ENCODE measurements around the gene CCDC181. TPM values are rescaled to one million over a fixed set of nuclear protein-coding genes. Genes with fewer than 3 reads are reported as not detected.

Gene CCDC181
- total RNA-seq: under 1 TPM in 2 of 3 donors, not detected in 1; 0.66 to 0.73 TPM

- Histone ChIP-seq H3K4me1 (no peaks in the 10 kb centered on the region), H3K27me3 (peaks cover 0 to 5% of the 10 kb centered on the region in 2 donors), H3K36me3 (no peaks in the 10 kb centered on the region), H3K27ac (no peak within 1 kb of the TSS), H3K4me3 (peak within 1 kb of the TSS; percentile 17 to 61 (median 45)), H3K9me3 (peaks cover 0 to under 1% of the 10 kb centered on the region in 2 donors)
- intact Hi-C loops (cut with DNase I; ENCODE audit: low total_unique reads): no loop called here
- DNase-seq (ENCODE audit: low spot score in 2 of 2): no peak
- TF ChIP-seq CTCF (IDR thresholded peaks at IDR 0.05): no peak
- no peak for TF ChIP-seq POLR2AphosphoS5 (IDR thresholded peaks at IDR 0.05)
- no peak for TF ChIP-seq POLR2A (IDR thresholded peaks at IDR 0.05)
These were observed at the start of gene CCDC181 for GRCh38 chr1:169427081-169427641. Gene CCDC181 (minus strand): TSS chr1:169427474. CDS start chr1:169424927, 2,547 bp downstream.

- Histone ChIP-seq H3K27ac (no peak overlapping the region), H3K36me3 (no peaks in the 10 kb centered on the region), H3K9me3 (no peaks in the 10 kb centered on the region), H3K27me3 (no peaks in the 10 kb centered on the region), H3K4me1 (no peaks in the 10 kb centered on the region), H3K4me3 (no peak overlapping the region)
- TF ChIP-seq POLR2AphosphoS5 (IDR thresholded peaks at IDR 0.05): no peak
- no peak for TF ChIP-seq CTCF (IDR thresholded peaks at IDR 0.05)
- no peak for TF ChIP-seq POLR2A (IDR thresholded peaks at IDR 0.05)
- no peak for DNase-seq (ENCODE audit: low spot score in 2 of 2)
- intact Hi-C loops (cut with DNase I; ENCODE audit: low total_unique reads): no loop called here
These were observed 48.6 kb upstream of the CCDC181 start for GRCh38 chr1:169475806-169476387.

- intact Hi-C loops (cut with DNase I; ENCODE audit: low total_unique reads): no loop called here
- H3K27me3 ChIP-seq: no peaks in the 10 kb centered on the region
- H3K9me3 ChIP-seq: no peaks in the 10 kb centered on the region
- no peak for TF ChIP-seq POLR2A (IDR thresholded peaks at IDR 0.05)
- no peak for TF ChIP-seq CTCF (IDR thresholded peaks at IDR 0.05)
- TF ChIP-seq POLR2AphosphoS5 (IDR thresholded peaks at IDR 0.05): no peak
- H3K27ac ChIP-seq: no peak overlapping the region
- no peak overlapping the region for H3K4me3 ChIP-seq
- no peaks in the 10 kb centered on the region for H3K36me3 ChIP-seq
- no peak for DNase-seq (ENCODE audit: low spot score in 2 of 2)
- H3K4me1 ChIP-seq: no peaks in the 10 kb centered on the region
These were observed 47.2 kb upstream of the CCDC181 start for GRCh38 chr1:169474302-169474995.

GRCh38 chr1:169473347-169473746 lies 46.1 kb upstream of the CCDC181 start:
- TF ChIP-seq CTCF (IDR thresholded peaks at IDR 0.05): no peak
- TF ChIP-seq POLR2A (IDR thresholded peaks at IDR 0.05): no peak
- TF ChIP-seq POLR2AphosphoS5 (IDR thresholded peaks at IDR 0.05): no peak
- DNase-seq (ENCODE audit: low spot score in 2 of 2): no peak
- intact Hi-C loops (cut with DNase I; ENCODE audit: low total_unique reads): no loop called here
- no peaks in the 10 kb centered on the region for H3K36me3 ChIP-seq
- no peaks in the 10 kb centered on the region for H3K4me1 ChIP-seq
- H3K27me3 ChIP-seq: no peaks in the 10 kb centered on the region
- no peaks in the 10 kb centered on the region for H3K9me3 ChIP-seq
- H3K4me3 ChIP-seq: no peak overlapping the region
- H3K27ac ChIP-seq: no peak overlapping the region

- DNase-seq (ENCODE audit: low spot score in 2 of 2): no peak
- Histone ChIP-seq H3K27me3 (no peaks in the 10 kb centered on the region), H3K4me3 (no peak overlapping the region), H3K9me3 (no peaks in the 10 kb centered on the region), H3K36me3 (no peaks in the 10 kb centered on the region), H3K4me1 (no peaks in the 10 kb centered on the region), H3K27ac (no peak overlapping the region)
- TF ChIP-seq POLR2AphosphoS5 (IDR thresholded peaks at IDR 0.05) (no peak), POLR2A (IDR thresholded peaks at IDR 0.05) (no peak), CTCF (IDR thresholded peaks at IDR 0.05) (no peak)
- intact Hi-C loops (cut with DNase I; ENCODE audit: low total_unique reads): no loop called here
These were observed 45.5 kb upstream of the CCDC181 start for GRCh38 chr1:169472738-169473137.
